Spleen (tissue), 11 donors: ENCODE data around the gene AKTIP. TPM values are rescaled to one million over a fixed set of nuclear protein-coding genes. Genes with fewer than 3 reads are reported as not detected.
A peak's percentile ranks its signal among the peaks of the same experiment; 100 is the strongest.

Source experiments
- DNase-seq: peaks from one replicate; pipeline ENCODE4 v3.0.0-alpha.2; 2020
- H3K27ac ChIP-seq, 8 donors: fragments of 200-600 bp; sonication (generic) in 7 of 8; 1 replicate in 4 of 8; 2 replicates in 4 of 8; pipeline versions ENCODE4 v1.5.0 to v1.8.0; 2016 to 2021; ENCODE audit warnings: inconsistent platforms in 4 of 8, mild to moderate bottlenecking in 4 of 8, moderate library complexity in 1 of 8
- H3K27me3 ChIP-seq, 7 donors: fragments of 200-600 bp; sonication (generic) in 6 of 7; replicated peaks in 1 of 7; 1 replicate in 4 of 7; 2 replicates in 3 of 7; pipeline versions ENCODE4 v1.5.0 to v1.8.0; 2016 to 2021; ENCODE audit warnings: inconsistent platforms in 3 of 7, mild to moderate bottlenecking in 1 of 7
- H3K36me3 ChIP-seq, 6 donors: fragments of 200-600 bp; sonication (generic) in 5 of 6; 1 replicate in 4 of 6; 2 replicates in 2 of 6; pipeline versions ENCODE4 v1.5.0 to v1.8.0; 2016 to 2021; ENCODE audit warnings: inconsistent platforms in 2 of 6
- H3K4me1 ChIP-seq, 6 donors: fragments of 200-600 bp; sonication (generic) in 5 of 6; 1 replicate in 3 of 6; 2 replicates in 3 of 6; pipeline versions ENCODE4 v1.5.0 to v1.8.0; 2016 to 2021; ENCODE audit warnings: inconsistent platforms in 3 of 6
- H3K4me3 ChIP-seq, 8 donors: fragments of 200-600 bp; sonication (generic) in 7 of 8; 1 replicate in 4 of 8; 2 replicates in 4 of 8; pipeline versions ENCODE4 v1.5.0 to v1.8.0; 2016 to 2021; ENCODE audit warnings: inconsistent platforms in 4 of 8, mild to moderate bottlenecking in 4 of 8, moderate library complexity in 2 of 8
- H3K9me3 ChIP-seq, 8 donors: fragments of 200-600 bp; sonication (generic) in 7 of 8; 1 replicate in 4 of 8; 2 replicates in 4 of 8; pipeline versions ENCODE4 v1.5.0 to v1.8.0; 2016 to 2021; ENCODE audit warnings: inconsistent platforms in 4 of 8
- POLR2A ChIP-seq, 3 donors: fragments of 450-650 bp; IDR thresholded peaks; one replicate each; pipeline ENCODE4 v1.5.1; 2017; ENCODE audit warnings: antibody characterized with exemption in 3 of 3, mild to moderate bottlenecking in 1 of 3
- POLR2AphosphoS5 ChIP-seq, 3 donors: sonication (generic); formaldehyde crosslinking; IDR thresholded peaks; one replicate each; pipeline ENCODE4 v1.5.1; 2017; ENCODE audit warnings: antibody characterized with exemption in 3 of 3
- WGBS, 5 donors: extraction: QIAGEN DNeasy Blood & Tissue Kit in 3 of 5; methylation state at CpG; one replicate each; pipeline versions ENCODE4 v1.1.5 to v1.1.7; 2013 to 2018; 5-methylcytosine and 5-hydroxymethylcytosine counted together
- intact Hi-C: fragments of 100-400 bp; cut with DNase I; formaldehyde crosslinking; loops from one replicate; pipeline ENCODE4 v1.15.0; 2023; ENCODE audit warnings: low total_unique reads
- polyA plus RNA-seq, 3 donors: library from polyadenylated mRNA; stranded (reverse); fragments of 200-250 nt; gene quantifications; one replicate each; pipeline ENCODE4 v1.2.1, GENCODE V29; 2013
- total RNA-seq, 7 donors: library from RNA; depleted of rRNA in 3 of 7; stranded (reverse); fragments of >200 nt in 3 of 7; fragmentation: NEBNext Ultra II Directional in 4 of 7; extraction: Animal tissue kit (Norgen Biotek cat#: 25700) in 4 of 7; gene quantifications; one replicate each; pipeline versions ENCODE4 v1.1.0 to v1.2.1, GENCODE V29; 2016 to 2021
- TF ChIP-seq, protein P1 (sequence below), 11 experiments: fragments of 200-600 bp in 7 of 11; fragments of 450-650 bp in 4 of 11; sonication (generic) in 4 of 11; IDR thresholded peaks in 8 of 11; conservative IDR thresholded peaks in 3 of 11; 1 replicate in 7 of 11; 2 replicates in 4 of 11; pipeline versions ENCODE4 v1.4.0 to v1.8.0; 2016 to 2021; ENCODE audit warnings: antibody characterized with exemption in 11 of 11, inconsistent platforms in 4 of 11, mild to moderate bottlenecking in 1 of 11
- donor health status: healthy with polysubstance abuse.
- donor health status: DM: no; HTN: no; CAD: no; lungs with moderate emphysema.
- donor health status: DM: no; HTN: no; CAD: no.
- donor health status: Bipolar disorder and iron deficiency.
- donor health status: healthy.
- donor health status: DM: no; HTN: no; CAD: no.
- donor health status: DM: yes; HTN: yes; CAD: no.

The AKTIP gene
- total and polyA plus RNA-seq, 10 donors: 8.7 to 37.1 (median 24.6) TPM

GRCh38 chr16:53457670-53458069, 45.3 kb downstream of the AKTIP start:
- Histone ChIP-seq H3K27ac (peak overlapping the region; percentile 31 to 85 (median 81)), H3K36me3 (peaks cover 4 to 100% (median 72%) of the 10 kb centered on the region in 6 donors), H3K27me3 (no peaks in the 10 kb centered on the region), H3K9me3 (no peaks in the 10 kb centered on the region), H3K4me1 (peaks cover 6 to 87% (median 48%) of the 10 kb centered on the region in 6 donors), H3K4me3 (peak overlapping the region in 3 of 8 donors; percentile 7 to 55 (median 19))
- no peak for DNase-seq
- 43 to 63% (median 45%) methylated on average over 2 of the region's 2 CpGs for WGBS, 5 donors
- TF ChIP-seq POLR2AphosphoS5 (IDR thresholded peaks at IDR 0.05) (peak in 1 of 3 donors; percentile 83), POLR2A (IDR thresholded peaks at IDR 0.05) (no peak)
- TF ChIP-seq, protein P1, sequence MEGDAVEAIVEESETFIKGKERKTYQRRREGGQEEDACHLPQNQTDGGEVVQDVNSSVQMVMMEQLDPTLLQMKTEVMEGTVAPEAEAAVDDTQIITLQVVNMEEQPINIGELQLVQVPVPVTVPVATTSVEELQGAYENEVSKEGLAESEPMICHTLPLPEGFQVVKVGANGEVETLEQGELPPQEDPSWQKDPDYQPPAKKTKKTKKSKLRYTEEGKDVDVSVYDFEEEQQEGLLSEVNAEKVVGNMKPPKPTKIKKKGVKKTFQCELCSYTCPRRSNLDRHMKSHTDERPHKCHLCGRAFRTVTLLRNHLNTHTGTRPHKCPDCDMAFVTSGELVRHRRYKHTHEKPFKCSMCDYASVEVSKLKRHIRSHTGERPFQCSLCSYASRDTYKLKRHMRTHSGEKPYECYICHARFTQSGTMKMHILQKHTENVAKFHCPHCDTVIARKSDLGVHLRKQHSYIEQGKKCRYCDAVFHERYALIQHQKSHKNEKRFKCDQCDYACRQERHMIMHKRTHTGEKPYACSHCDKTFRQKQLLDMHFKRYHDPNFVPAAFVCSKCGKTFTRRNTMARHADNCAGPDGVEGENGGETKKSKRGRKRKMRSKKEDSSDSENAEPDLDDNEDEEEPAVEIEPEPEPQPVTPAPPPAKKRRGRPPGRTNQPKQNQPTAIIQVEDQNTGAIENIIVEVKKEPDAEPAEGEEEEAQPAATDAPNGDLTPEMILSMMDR (IDR thresholded peaks at IDR 0.05 in 8 of 11, conservative IDR thresholded peaks at IDR 0.05 in 3 of 11): peak in 4 of 11 experiments; percentile 11 to 22 (median 18)
- intact Hi-C loops: no loop called here

- Histone ChIP-seq H3K4me1 (peaks cover 6 to 96% (median 48%) of the 10 kb centered on the region in 6 donors), H3K9me3 (no peaks in the 10 kb centered on the region), H3K36me3 (peaks cover 2 to 100% (median 74%) of the 10 kb centered on the region in 6 donors), H3K4me3 (peak overlapping the region in 2 of 8 donors; percentile 19 to 55), H3K27me3 (no peaks in the 10 kb centered on the region), H3K27ac (peak overlapping the region; percentile 23 to 85 (median 81))
- 51 to 63% (median 58%) methylated on average over 2 of the region's 2 CpGs for WGBS, 5 donors
- intact Hi-C loops: no loop called here
- TF ChIP-seq POLR2A (IDR thresholded peaks at IDR 0.05) (no peak), POLR2AphosphoS5 (IDR thresholded peaks at IDR 0.05) (peak in 1 of 3 donors; percentile 61)
- DNase-seq: no peak
Measured at GRCh38 chr16:53456625-53457024, 46.4 kb downstream of the AKTIP start.

- Histone ChIP-seq H3K4me3 (no peak overlapping the region), H3K27ac (peak overlapping the region in 5 of 8 donors; percentile 11 to 85 (median 82)), H3K4me1 (peaks cover 6 to 98% (median 51%) of the 10 kb centered on the region in 6 donors), H3K36me3 (peaks cover 0 to 100% (median 56%) of the 10 kb centered on the region in 6 donors), H3K27me3 (no peaks in the 10 kb centered on the region), H3K9me3 (no peaks in the 10 kb centered on the region)
- DNase-seq: no peak
- TF ChIP-seq, protein P1 (IDR thresholded peaks at IDR 0.05 in 8 of 11, conservative IDR thresholded peaks at IDR 0.05 in 3 of 11): no peak
- no peak for TF ChIP-seq POLR2AphosphoS5 (IDR thresholded peaks at IDR 0.05)
- intact Hi-C loops: no loop called here
- WGBS, 5 donors: 83 to 91% (median 88%) methylated on average over 5 of the region's 5 CpGs
Measured at GRCh38 chr16:53453928-53454327, 49.1 kb downstream of the AKTIP start.

DNA sequence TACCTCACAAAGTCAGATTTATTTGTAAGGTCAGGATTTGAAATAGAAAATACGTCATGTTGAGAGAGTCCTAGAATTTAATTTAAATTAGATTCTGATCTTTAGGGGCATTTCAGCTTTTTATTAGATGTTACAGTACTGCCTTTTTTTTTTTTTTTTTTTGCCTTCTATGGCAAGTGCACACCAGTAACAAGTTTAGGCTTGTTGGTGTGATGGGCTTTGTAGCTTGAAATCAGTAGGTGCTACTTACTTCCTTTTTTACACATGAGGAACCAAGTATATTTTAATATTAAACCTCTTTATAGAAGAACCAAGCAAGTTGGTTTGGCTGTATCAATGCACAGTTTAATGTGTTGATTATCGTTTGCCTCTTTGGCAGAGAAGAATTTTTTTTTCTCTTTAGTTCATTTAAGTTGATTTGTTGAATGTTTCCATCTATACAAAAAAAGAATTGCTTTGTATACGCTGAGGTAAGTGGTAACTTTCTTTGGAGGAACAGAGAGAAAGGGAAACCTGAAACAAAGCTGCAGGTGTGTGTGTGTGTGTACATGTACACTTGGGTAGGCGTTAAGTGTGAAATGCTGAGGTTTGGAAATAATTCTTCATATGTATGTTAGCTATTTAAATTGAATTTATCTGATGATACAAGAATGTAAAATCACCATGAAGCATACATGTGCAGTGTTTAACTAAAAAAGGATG, 53.0 kb downstream of the AKTIP start:
- Histone ChIP-seq H3K36me3 (peaks cover 0 to 100% (median 58%) of the 10 kb centered on the region in 6 donors), H3K27ac (peak overlapping the region in 5 of 8 donors; percentile 6 to 57 (median 35)), H3K27me3 (no peaks in the 10 kb centered on the region), H3K4me3 (peak overlapping the region in 3 of 8 donors; percentile 1 to 34 (median 20)), H3K9me3 (no peaks in the 10 kb centered on the region), H3K4me1 (peaks cover 0 to 81% (median 12%) of the 10 kb centered on the region in 6 donors)
- no peak for TF ChIP-seq POLR2AphosphoS5 (IDR thresholded peaks at IDR 0.05)
- TF ChIP-seq POLR2A (IDR thresholded peaks at IDR 0.05): no peak
- TF ChIP-seq, protein P1 (IDR thresholded peaks at IDR 0.05 in 8 of 11, conservative IDR thresholded peaks at IDR 0.05 in 3 of 11): no peak
- 63 to 82% (median 70%) methylated on average over 4 of the region's 4 CpGs for WGBS, 5 donors
- DNase-seq: no peak
- intact Hi-C loops: no loop called here
